H1 (cell line): Measurements from ENCODE around the gene CHRNA3. TPM values are rescaled to one million over a fixed set of nuclear protein-coding genes. Genes with fewer than 3 reads are reported as not detected.

ENCODE experiments used
- CTCF ChIA-PET: fragments of 300-600 bp; sonication (Branson Sonifier 250); formaldehyde crosslinking; loops from one replicate; lab custom pipeline; 2021; ENCODE audit not compliant: partially characterized antibody; lab: Charles Lee
- POLR2A ChIA-PET: fragments of 300-600 bp; sonication (Branson Sonifier 250); formaldehyde crosslinking; loops from one replicate; lab custom pipeline; 2021; ENCODE audit warnings: inconsistent platforms; ENCODE audit not compliant: partially characterized antibody; lab: Charles Lee
- DNase-seq, 2 experiments: peaks; one replicate each; pipeline versions ENCODE4 v3.0.0 to v3.0.0-alpha.2; 2010 to 2022; ENCODE audit warnings: low spot score in 2 of 2, low read depth in 1 of 2, mixed read lengths in 1 of 2
- FAIRE-seq: peaks from 2 replicates; lab custom pipeline; 2011; peaks lifted over from hg19 to GRCh38; lab: Jason Lieb, UNC
- H2AFZ ChIP-seq: 2 replicates; pipeline ENCODE4 v1.8.1; 2012; ENCODE audit warnings: low read length, inconsistent platforms
- H2AK5ac ChIP-seq: 2 replicates; pipeline ENCODE4 v1.6.1; 2013; ENCODE audit warnings: low read depth, low read length
- H2BK120ac ChIP-seq: replicated peaks from 2 replicates; pipeline ENCODE3; 2013; ENCODE audit warnings: low read depth, low read length, inconsistent platforms
- H2BK12ac ChIP-seq: 2 replicates; pipeline ENCODE4 v1.6.1; 2013; ENCODE audit warnings: low read depth, low read length
- H2BK15ac ChIP-seq: 2 replicates; pipeline ENCODE4 v1.6.1; 2013; ENCODE audit warnings: low read length
- H2BK20ac ChIP-seq: 2 replicates; pipeline ENCODE4 v1.6.1; 2013; ENCODE audit warnings: low read length
- H2BK5ac ChIP-seq: 2 replicates; pipeline ENCODE4 v1.6.1; 2013; ENCODE audit warnings: low read depth, low read length
- H3K14ac ChIP-seq: 2 replicates; pipeline ENCODE4 v1.6.1; 2013; ENCODE audit warnings: inconsistent platforms; ENCODE audit not compliant: insufficient read length
- H3K18ac ChIP-seq: 2 replicates; pipeline ENCODE4 v1.6.1; 2013; ENCODE audit warnings: low read length; ENCODE audit errors: extremely low read depth
- H3K23ac ChIP-seq: 2 replicates; pipeline ENCODE4 v1.6.1; 2013; ENCODE audit warnings: inconsistent platforms; ENCODE audit not compliant: insufficient read length
- H3K23me2 ChIP-seq: 2 replicates; pipeline ENCODE4 v1.6.1; 2013; ENCODE audit warnings: low read depth, low read length
- H3K27ac ChIP-seq: 2 replicates; pipeline ENCODE4 v1.6.1; 2011; ENCODE audit warnings: low read depth, low read length, inconsistent platforms
- H3K27me3 ChIP-seq, 4 experiments: replicated peaks in 1 of 4; 1 replicate in 1 of 4; 2 replicates in 3 of 4; pipeline versions ENCODE4 v1.6.1 to v1.8.1; 2011 to 2013; ENCODE audit warnings: low read length in 3 of 4, mild to moderate bottlenecking in 3 of 4, inconsistent platforms in 2 of 4, mixed read lengths in 2 of 4, moderate library complexity in 1 of 4; ENCODE audit not compliant: control insufficient read depth in 3 of 4, insufficient read depth in 3 of 4; ENCODE audit errors: extremely low read depth in 1 of 4
- H3K36me3 ChIP-seq, 4 experiments: 2 replicates each; pipeline versions ENCODE4 v1.6.1 to v1.8.1; 2011 to 2013; ENCODE audit warnings: mild to moderate bottlenecking in 4 of 4, low read length in 3 of 4, moderate library complexity in 2 of 4, control low read depth in 1 of 4, inconsistent platforms in 1 of 4; ENCODE audit not compliant: insufficient read depth in 4 of 4, control insufficient read depth in 2 of 4
- H3K4ac ChIP-seq: replicated peaks from 2 replicates; pipeline ENCODE3; 2013; ENCODE audit warnings: low read length, low read depth, mixed read lengths, inconsistent platforms; ENCODE audit not compliant: insufficient read length
- H3K4me1 ChIP-seq, 4 experiments: replicated peaks in 1 of 4; 1 replicate in 1 of 4; 2 replicates in 3 of 4; pipeline versions ENCODE4 v1.6.1 to v1.8.1; 2011 to 2013; ENCODE audit warnings: low read length in 3 of 4, inconsistent platforms in 2 of 4, mixed read lengths in 1 of 4; ENCODE audit not compliant: insufficient read depth in 4 of 4, control insufficient read depth in 3 of 4
- H3K4me2 ChIP-seq, 2 experiments: 2 replicates each; pipeline versions ENCODE4 v1.6.1 to v1.8.1; 2011 to 2013; ENCODE audit warnings: low read depth in 2 of 2, low read length in 2 of 2, control low read depth in 1 of 2, inconsistent platforms in 1 of 2, mild to moderate bottlenecking in 1 of 2; ENCODE audit not compliant: insufficient read depth in 1 of 2
- H3K4me3 ChIP-seq, 4 experiments: fragments of 200-600, 300-600 bp in 1 of 4; sonication (generic), shearing (Covaris generic), sonication (Bioruptor Twin) in 1 of 4; 2 replicates each; pipeline versions ENCODE4 v1.5.1 to v1.8.1; 2011 to 2016; ENCODE audit warnings: low read length in 4 of 4, low read depth in 3 of 4, control low read depth in 2 of 4, inconsistent platforms in 2 of 4, mild to moderate bottlenecking in 2 of 4, mixed read lengths in 1 of 4, moderate library complexity in 1 of 4; ENCODE audit not compliant: insufficient read depth in 2 of 4; ENCODE audit errors: extremely low read depth in 1 of 4
- H3K56ac ChIP-seq: replicated peaks from 2 replicates; pipeline ENCODE3; 2013; ENCODE audit warnings: low read depth, mild to moderate bottlenecking, mixed read lengths, low read length, inconsistent platforms; ENCODE audit not compliant: insufficient read length
- H3K79me1 ChIP-seq: 2 replicates; pipeline ENCODE4 v1.6.1; 2013; ENCODE audit warnings: low read depth, low read length, control low read depth
- H3K79me2 ChIP-seq, 2 experiments: 2 replicates each; pipeline versions ENCODE4 v1.6.1 to v1.8.1; 2012 to 2013; ENCODE audit warnings: low read length in 2 of 2, mild to moderate bottlenecking in 2 of 2, inconsistent platforms in 1 of 2; ENCODE audit not compliant: insufficient read depth in 2 of 2, control insufficient read depth in 1 of 2
- H3K9ac ChIP-seq, 4 experiments: replicated peaks in 1 of 4; 1 replicate in 1 of 4; 2 replicates in 3 of 4; pipeline versions ENCODE4 v1.6.1 to v1.8.1; 2011 to 2013; ENCODE audit warnings: low read depth in 3 of 4, low read length in 3 of 4, control low read depth in 2 of 4, mild to moderate bottlenecking in 2 of 4, moderate library complexity in 2 of 4, inconsistent platforms in 1 of 4; ENCODE audit errors: extremely low read depth in 1 of 4
- H3K9me3 ChIP-seq, 2 experiments: 2 replicates each; pipeline versions ENCODE4 v1.6.1 to v1.8.1; 2012 to 2013; ENCODE audit warnings: mild to moderate bottlenecking in 2 of 2, moderate library complexity in 2 of 2, control low read depth in 1 of 2, inconsistent platforms in 1 of 2, low read depth in 1 of 2, low read length in 1 of 2, mixed read lengths in 1 of 2; ENCODE audit not compliant: insufficient read depth in 2 of 2
- H4K20me1 ChIP-seq, 2 experiments: replicated peaks in 1 of 2; 2 replicates each; pipeline versions ENCODE3 to v1.8.1; 2011 to 2013; ENCODE audit warnings: inconsistent platforms in 2 of 2, low read length in 2 of 2, mild to moderate bottlenecking in 1 of 2; ENCODE audit not compliant: insufficient read depth in 2 of 2, control insufficient read depth in 1 of 2
- H4K5ac ChIP-seq: 2 replicates; pipeline ENCODE4 v1.6.1; 2013; ENCODE audit warnings: low read length, low read depth, mixed read lengths, inconsistent platforms; ENCODE audit not compliant: insufficient read length
- H4K8ac ChIP-seq: 2 replicates; pipeline ENCODE4 v1.8.0; 2013; ENCODE audit warnings: mild to moderate bottlenecking, moderate library complexity, low read length, inconsistent platforms; ENCODE audit not compliant: insufficient read depth; ENCODE audit errors: extremely low read depth
- H4K91ac ChIP-seq: replicated peaks from 2 replicates; pipeline ENCODE3; 2013; ENCODE audit warnings: low read length, mixed read lengths, inconsistent platforms; ENCODE audit not compliant: insufficient read length
- WGBS, 2 experiments: shearing (Covaris generic) in 1 of 2; methylation state at CpG; one replicate each; pipeline versions ENCODE4 v1.1.6 to v1.1.7; 2013 to 2015; ENCODE audit warnings: low lambda C conversion rate in 2 of 2, mixed read lengths in 2 of 2, inconsistent platforms in 1 of 2, low coverage in 1 of 2, missing lambda C conversion rate in 1 of 2; ENCODE audit not compliant: insufficient replicate concordance in 2 of 2, insufficient coverage in 1 of 2, insufficient read length in 1 of 2; ENCODE audit errors: extremely low coverage in 1 of 2, missing lambda C conversion rate in 1 of 2; 5-methylcytosine and 5-hydroxymethylcytosine counted together
- polyA plus RNA-seq, 7 experiments: library from polyadenylated mRNA; depleted of rRNA in 3 of 7; stranded (reverse) in 5 of 7; unstranded in 2 of 7; fragments of >200 nt in 5 of 7; fragments of 200-250 nt in 2 of 7; gene quantifications; 1 replicate in 5 of 7; 2 replicates in 1 of 7; 4 replicates in 1 of 7; pipeline versions ENCODE4 v1.2.1 to v1.2.3, GENCODE V29; 2011 to 2013; ENCODE audit warnings: missing spikeins in 2 of 7, mixed read lengths in 2 of 7
- total RNA-seq: library from RNA; stranded (reverse); fragmentation: NEBNext Ultra II Directional; extraction: Animal tissue kit (Norgen Biotek cat#: 25700); gene quantifications from 2 replicates; pipeline ENCODE4 v1.2.1, GENCODE V29; 2021

Gene CHRNA3
- total and polyA plus RNA-seq, 2 of the 8 experiments (the other 6 are each of a cell fraction or from before 2014, with no cell fraction given): 2.1 to 4.7 TPM

DNA sequence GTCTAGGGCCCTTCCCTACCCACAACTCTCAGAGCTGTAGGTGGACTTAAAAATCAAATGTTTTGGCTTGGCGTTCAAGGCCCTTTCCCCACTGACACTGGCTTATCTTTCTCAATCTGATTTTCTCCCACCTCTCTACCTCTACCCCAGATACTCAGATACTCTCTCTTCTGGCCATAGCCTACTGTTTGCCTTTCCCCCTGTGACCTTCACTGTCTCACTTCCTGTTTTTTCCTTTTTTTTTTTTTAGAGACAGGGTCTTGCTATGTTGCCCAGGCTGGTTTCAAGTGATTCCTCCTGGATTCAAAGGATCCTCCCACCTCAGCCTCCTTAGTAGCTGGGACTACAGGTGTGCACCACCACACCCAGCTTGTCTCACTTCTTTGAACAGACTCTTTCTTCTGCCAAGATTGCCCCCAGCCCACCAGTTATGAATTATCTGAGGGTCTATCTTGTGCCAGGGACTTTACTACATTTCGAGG, 15.6 kb upstream of the CHRNA3 start:
- no peak overlapping the region for H4K5ac ChIP-seq
- H3K4me3 ChIP-seq: no peak overlapping the region
- H2AFZ ChIP-seq: no peak overlapping the region
- H3K27me3 ChIP-seq: peaks cover 0 to 6% (median 4%) of the 10 kb centered on the region in 4 experiments; a peak in 2 of 7 replicates
- peaks cover 7% of the 10 kb centered on the region; the same call in 1 of the 2 replicates for H3K23me2 ChIP-seq
- H2BK15ac ChIP-seq: no peak overlapping the region
- no peak overlapping the region for H3K9ac ChIP-seq
- no peak overlapping the region for H2BK12ac ChIP-seq
- H3K18ac ChIP-seq: no peak overlapping the region
- peaks cover 0 to 7% (median 2%) of the 10 kb centered on the region in 4 experiments; a peak in 4 of 7 replicates for H3K4me1 ChIP-seq
- H4K91ac ChIP-seq: no peak overlapping the region
- H2BK120ac ChIP-seq: no peak overlapping the region
- no peak overlapping the region for H3K27ac ChIP-seq
- no peak overlapping the region for H3K4ac ChIP-seq
- no peaks in the 10 kb centered on the region for H3K79me2 ChIP-seq
- POLR2A ChIA-PET: no interaction called here
- peaks cover 0 to 4% (median 0%) of the 10 kb centered on the region in 4 experiments; a peak in 1 of 8 replicates for H3K36me3 ChIP-seq
- no peak overlapping the region for H2AK5ac ChIP-seq
- H3K9me3 ChIP-seq: no peaks in the 10 kb centered on the region
- FAIRE-seq: no peak
- H2BK5ac ChIP-seq: no peak overlapping the region
- no peak for DNase-seq
- 86% methylated on average over 2 of the region's 2 CpGs; no CpG with 5 or more reads in 1 of the 2 experiments for WGBS, 2 experiments
- H3K4me2 ChIP-seq: no peak overlapping the region
- no peaks in the 10 kb centered on the region for H4K20me1 ChIP-seq
- H3K14ac ChIP-seq: no peak overlapping the region
- H3K23ac ChIP-seq: no peak overlapping the region
- CTCF ChIA-PET: interaction anchor here (1.1 to 10.9 kb wide), 7 partner anchors 11 to 115 kb away, joined by 3 to 256 read pairs (median 29); partner anchors contain the start of gene CHRNA3
- H2BK20ac ChIP-seq: no peak overlapping the region
- no peaks in the 10 kb centered on the region for H3K79me1 ChIP-seq
- H3K56ac ChIP-seq: no peak overlapping the region
- no peak overlapping the region for H4K8ac ChIP-seq
